ENCODE results near the gene TAOK3. TPM values are rescaled to one million over a fixed set of nuclear protein-coding genes. Genes with fewer than 3 reads are reported as not detected.
"Not testable (repeated sequence)": the region's sequence is repeated elsewhere in the genome, so short reads cannot be mapped to it uniquely, and the experiment has no call there.

Gene TAOK3
- total RNA-seq, 2 experiments from 2014 or later, result 60.5 to 64.9 TPM

GRCh38 chr12:118326991-118327390 lies 45.7 kb downstream of the TAOK3 start:
- CTCF ChIA-PET, result no interaction called here
- no peak overlapping the region for H3K4me3 Mint-ChIP-seq
- DNase-seq, result no peak

DNA sequence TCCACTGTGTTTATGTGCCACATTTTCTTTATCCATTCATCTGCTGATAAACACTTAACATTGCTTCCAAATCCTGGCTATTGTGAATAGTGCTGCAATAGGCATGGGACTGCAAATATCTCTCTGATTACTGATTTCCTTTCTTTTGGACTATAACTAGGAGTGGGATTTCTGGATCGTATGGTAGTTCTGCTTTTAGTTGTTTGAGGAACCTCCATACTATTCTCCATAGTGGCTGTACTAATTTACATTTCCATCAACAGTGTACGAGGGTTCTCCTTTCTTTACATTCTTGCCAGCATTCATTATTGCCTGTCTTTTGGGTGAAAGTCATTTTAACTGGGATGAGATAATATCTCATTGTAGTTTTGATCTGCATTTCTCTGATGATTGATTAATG lies 47.6 kb downstream of the TAOK3 start:
- CTCF ChIA-PET, result no interaction called here
- H3K9me3 Mint-ChIP-seq (ENCODE audit: low read depth), result no peaks in the 10 kb centered on the region
- H3K36me3 Mint-ChIP-seq, result peaks cover 14% of the 10 kb centered on the region
- no peak overlapping the region for H3K27ac Mint-ChIP-seq
- ATAC-seq (no peak), DNase-seq (no peak)
- H3K4me3 Mint-ChIP-seq, result no peak overlapping the region
- H3K4me1 Mint-ChIP-seq, result peaks cover 3% of the 10 kb centered on the region
- no peaks in the 10 kb centered on the region for H3K27me3 Mint-ChIP-seq

More at GRCh38 chr12:118326991-118327390, 45.7 kb downstream of the TAOK3 start:
- no peaks in the 10 kb centered on the region for H3K9me3 Mint-ChIP-seq (ENCODE audit: low read depth)
- H3K4me1 Mint-ChIP-seq, result peaks cover 6% of the 10 kb centered on the region
- no peaks in the 10 kb centered on the region for H3K27me3 Mint-ChIP-seq
- peaks cover 18% of the 10 kb centered on the region for H3K36me3 Mint-ChIP-seq
- no peak for ATAC-seq
- no peak overlapping the region for H3K27ac Mint-ChIP-seq

DNA sequence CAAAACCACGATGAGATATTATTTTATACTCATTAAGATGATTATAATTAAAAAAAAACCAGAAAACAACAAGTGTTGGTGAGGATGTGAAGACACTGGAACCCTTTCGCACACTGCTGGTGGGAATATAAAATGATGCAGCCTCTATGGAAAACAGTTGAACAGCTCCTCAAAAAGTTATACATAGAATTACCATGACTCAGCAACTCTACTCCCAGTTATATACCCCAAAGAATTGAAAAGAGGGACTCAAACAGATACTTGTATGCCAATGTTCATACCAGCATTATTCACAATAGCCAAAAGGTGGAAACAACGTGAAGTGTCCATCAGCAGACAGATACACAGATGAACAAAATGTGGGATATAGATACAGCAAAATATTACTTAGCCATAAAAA lies 53.1 kb downstream of the TAOK3 start:
- no peaks in the 10 kb centered on the region for H3K9me3 Mint-ChIP-seq (ENCODE audit: low read depth)
- no peak for DNase-seq
- no peaks in the 10 kb centered on the region for H3K27me3 Mint-ChIP-seq
- ATAC-seq, result no peak
- H3K27ac Mint-ChIP-seq, result no peak overlapping the region
- H3K4me3 Mint-ChIP-seq, result no peak overlapping the region
- H3K4me1 Mint-ChIP-seq, result peaks cover 6% of the 10 kb centered on the region
- H3K36me3 Mint-ChIP-seq, result peaks cover 24% of the 10 kb centered on the region
- CTCF ChIA-PET, result no interaction called here

DNA sequence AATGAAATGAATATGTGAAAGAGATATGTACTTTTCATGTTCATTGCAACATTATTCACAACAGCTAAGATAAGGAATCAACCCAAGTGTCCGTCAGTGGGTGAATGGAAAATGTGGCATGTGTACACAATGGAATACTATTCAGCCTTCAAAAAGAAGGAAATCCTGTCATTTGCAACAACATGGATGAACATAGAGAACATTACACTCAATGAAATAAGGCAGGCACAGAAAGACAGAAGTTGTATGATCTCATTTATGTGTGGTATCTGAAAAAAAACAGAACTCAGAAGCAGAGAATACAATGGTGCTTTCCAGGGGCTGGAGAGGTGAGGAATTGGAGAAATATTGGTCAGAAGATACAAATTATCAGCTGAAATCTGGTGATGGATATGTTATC lies 54.0 kb downstream of the TAOK3 start:
- DNase-seq (no peak), ATAC-seq (no peak)
- peaks cover 24% of the 10 kb centered on the region for H3K36me3 Mint-ChIP-seq
- CTCF ChIA-PET, result no interaction called here
- H3K4me1 Mint-ChIP-seq, result peaks cover 13% of the 10 kb centered on the region
- H3K9me3 Mint-ChIP-seq (ENCODE audit: low read depth), result no peaks in the 10 kb centered on the region
- H3K27ac Mint-ChIP-seq, result no peak overlapping the region
- H3K4me3 Mint-ChIP-seq, result no peak overlapping the region
- H3K27me3 Mint-ChIP-seq, result no peaks in the 10 kb centered on the region

GRCh38 chr12:118317729-118318128 lies 55.0 kb downstream of the TAOK3 start:
- H3K36me3 Mint-ChIP-seq, result peaks cover 24% of the 10 kb centered on the region
- no peaks in the 10 kb centered on the region for H3K27me3 Mint-ChIP-seq
- peaks cover 17% of the 10 kb centered on the region for H3K4me1 Mint-ChIP-seq
- no peaks in the 10 kb centered on the region for H3K9me3 Mint-ChIP-seq (ENCODE audit: low read depth)
- H3K27ac Mint-ChIP-seq, result no peak overlapping the region
- ATAC-seq (no peak), DNase-seq (no peak)
- CTCF ChIA-PET, result no interaction called here
- H3K4me3 Mint-ChIP-seq, result no peak overlapping the region

DNA sequence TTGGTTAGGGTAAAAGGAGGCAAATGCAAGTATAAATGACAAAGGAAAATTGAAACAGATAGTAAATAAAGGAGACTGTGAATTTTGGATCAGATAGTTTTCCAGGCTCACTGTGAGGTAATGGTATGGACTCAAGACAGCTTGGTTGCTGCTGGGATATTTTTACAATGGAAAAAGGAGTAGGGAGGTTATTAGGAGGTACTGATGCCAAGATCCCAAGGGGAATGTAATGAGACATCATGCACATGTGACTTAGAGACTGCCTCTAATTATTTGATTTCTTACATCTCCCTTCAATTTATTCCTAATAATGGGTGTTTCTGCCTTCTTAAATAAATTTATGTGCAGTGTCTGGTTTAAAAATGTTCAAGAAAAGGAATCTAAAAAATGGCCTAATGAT lies 56.9 kb downstream of the TAOK3 start:
- Mint-ChIP-seq H3K36me3 (peaks cover 24% of the 10 kb centered on the region), H3K27ac (no peak overlapping the region), H3K4me3 (no peak overlapping the region), H3K27me3 (no peaks in the 10 kb centered on the region), H3K4me1 (peaks cover 24% of the 10 kb centered on the region), H3K9me3 (ENCODE audit: low read depth) (no peaks in the 10 kb centered on the region)
- DNase-seq, result no peak
- CTCF ChIA-PET, result interaction anchor here (1.4 to 1.8 kb wide), 2 partner anchors 32 to 252 kb away, joined by 3 to 4 read pairs; no protein-coding TSS in a partner anchor
- no peak for ATAC-seq

GRCh38 chr12:118312578-118312977 lies 60.1 kb downstream of the TAOK3 start:
- CTCF ChIA-PET, result interaction anchor here (1.0 to 1.9 kb wide), 2 partner anchors 45 to 64 kb away, joined by 3 to 9 read pairs; partner anchors contain the start of gene SUDS3
- Mint-ChIP-seq H3K36me3 (peaks cover 13% of the 10 kb centered on the region), H3K4me1 (peaks cover 46% of the 10 kb centered on the region), H3K4me3 (peak overlapping the region; percentile 54), H3K9me3 (ENCODE audit: low read depth) (no peaks in the 10 kb centered on the region), H3K27ac (peak overlapping the region; percentile 73), H3K27me3 (no peaks in the 10 kb centered on the region)
- DNase-seq (no peak), ATAC-seq (peak; percentile 77)

DNA sequence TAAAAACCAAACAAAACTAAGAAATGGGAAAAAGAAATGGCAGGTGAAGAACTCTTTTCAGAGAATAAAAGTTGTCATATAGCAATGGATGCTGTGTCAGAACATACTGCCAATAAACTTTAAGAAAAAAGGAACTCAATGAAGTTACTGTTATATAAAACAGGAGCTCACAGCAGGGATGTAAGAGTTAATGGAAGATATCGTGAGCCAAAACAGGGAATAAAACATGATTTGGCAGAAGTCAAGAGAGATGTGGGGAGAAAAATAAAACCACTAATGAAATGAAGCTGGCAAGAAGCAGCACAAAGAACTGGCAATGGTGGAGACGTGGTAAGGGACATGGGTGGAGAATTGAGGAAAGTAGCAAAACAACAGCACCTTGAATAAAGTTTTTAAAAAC lies 61.0 kb downstream of the TAOK3 start:
- H3K27me3 Mint-ChIP-seq, result no peaks in the 10 kb centered on the region

GRCh38 chr12:118310320-118310719 lies 62.4 kb downstream of the TAOK3 start:
- no peaks in the 10 kb centered on the region for H3K9me3 Mint-ChIP-seq (ENCODE audit: low read depth)
- CTCF ChIA-PET, result interaction anchor here (1.4 kb wide), 1 partner anchor 47 kb away, joined by 3 read pairs; no protein-coding TSS in a partner anchor
- H3K4me1 Mint-ChIP-seq, result peaks cover 55% of the 10 kb centered on the region
- peaks cover 8% of the 10 kb centered on the region for H3K36me3 Mint-ChIP-seq
- no peaks in the 10 kb centered on the region for H3K27me3 Mint-ChIP-seq
- no peak overlapping the region for H3K4me3 Mint-ChIP-seq
- DNase-seq (no peak), ATAC-seq (no peak)
- no peak overlapping the region for H3K27ac Mint-ChIP-seq

More for the DNA sequence above, 61.0 kb downstream of the TAOK3 start:
- H3K9me3 Mint-ChIP-seq (ENCODE audit: low read depth), result no peaks in the 10 kb centered on the region
- ATAC-seq (no peak), DNase-seq (no peak)
- CTCF ChIA-PET, result interaction anchor here (0.6 to 1.9 kb wide), 3 partner anchors 43 to 64 kb away, joined by 3 to 9 read pairs (median 3); partner anchors contain the start of gene SUDS3
- no peak overlapping the region for H3K4me3 Mint-ChIP-seq
- peaks cover 14% of the 10 kb centered on the region for H3K36me3 Mint-ChIP-seq
- H3K4me1 Mint-ChIP-seq, result peaks cover 53% of the 10 kb centered on the region
- peak overlapping the region; percentile 53 for H3K27ac Mint-ChIP-seq

DNA sequence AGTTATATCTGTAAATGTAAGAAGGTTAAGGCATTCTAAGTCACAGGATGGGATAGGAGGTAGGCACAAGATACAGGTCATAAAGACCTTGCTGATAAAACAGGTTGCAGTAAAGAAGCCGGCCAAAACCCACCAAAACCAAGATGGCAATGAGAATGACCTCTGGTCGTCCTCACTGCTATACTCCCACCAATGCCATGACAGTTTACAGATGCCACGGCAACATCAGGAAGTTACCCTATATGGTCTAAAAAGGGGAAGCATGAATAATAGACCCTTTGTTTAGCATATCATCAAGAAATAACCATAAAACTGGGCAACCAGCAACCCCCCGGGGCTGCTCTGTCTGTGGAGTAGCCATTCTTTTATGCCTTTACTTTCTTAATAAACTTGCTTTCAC lies 64.7 kb downstream of the TAOK3 start:
- Mint-ChIP-seq H3K4me1 (peaks cover 55% of the 10 kb centered on the region), H3K4me3 (peak overlapping the region; percentile 72), H3K27ac (peak overlapping the region; percentile 84)
- H3K36me3 Mint-ChIP-seq; H3K27me3 Mint-ChIP-seq; ATAC-seq; H3K9me3 Mint-ChIP-seq (ENCODE audit: low read depth): not testable (repeated sequence)
- CTCF ChIA-PET, result interaction anchor here (1.3 kb wide), 1 partner anchor 68 kb away, joined by 13 read pairs; the partner anchor contains the start of gene SUDS3
- DNase-seq, result peak; percentile 75

DNA sequence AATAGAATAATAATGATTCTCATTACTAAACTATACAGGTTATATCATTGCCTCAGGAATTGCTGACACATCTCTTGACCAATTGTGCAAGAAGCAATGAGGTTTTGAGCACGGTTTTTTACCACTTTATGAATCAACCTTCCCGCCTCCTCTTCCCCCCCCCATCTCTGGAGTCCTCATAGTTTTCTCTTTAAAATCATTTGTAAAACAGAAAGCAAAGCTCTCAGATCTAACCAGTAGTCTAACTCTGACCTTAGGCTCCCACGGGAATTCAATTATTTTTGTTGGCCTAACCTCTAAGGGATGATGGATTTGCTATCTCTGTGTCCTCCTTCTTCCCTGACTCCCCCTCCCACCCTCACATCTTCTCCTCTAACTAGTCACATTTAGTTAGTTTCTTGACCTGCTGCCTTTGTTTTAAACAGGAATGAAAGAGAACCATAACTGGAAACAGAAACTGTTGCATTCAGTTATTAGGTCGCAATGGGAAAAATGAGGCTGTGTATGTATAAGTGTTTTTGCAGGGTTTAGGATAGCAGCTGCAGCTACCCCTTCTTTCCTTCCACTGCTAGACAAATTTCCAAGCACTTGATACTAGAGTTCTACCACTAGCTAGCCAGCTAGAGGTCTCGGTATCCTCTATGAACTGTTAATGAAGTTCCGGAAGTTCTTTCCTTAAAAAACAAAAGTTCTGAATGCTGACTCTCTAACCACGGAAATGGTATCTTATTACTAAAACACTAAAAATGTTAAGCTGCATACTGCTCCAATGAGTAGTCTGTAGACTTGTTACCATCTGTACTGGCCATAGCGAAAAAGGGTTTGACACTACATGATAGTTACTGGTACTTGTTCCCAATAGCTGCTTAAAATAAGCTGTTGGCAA lies 65.4 kb downstream of the TAOK3 start:
- CTCF ChIA-PET, result interaction anchor here (1.3 kb wide), 1 partner anchor 69 kb away, joined by 13 read pairs; the partner anchor contains the start of gene SUDS3
- DNase-seq, result peak; percentile 72
- H3K27me3 Mint-ChIP-seq, result no peaks in the 10 kb centered on the region
- ATAC-seq, result peak; percentile 75
- H3K27ac Mint-ChIP-seq, result peak overlapping the region; percentile 84
- H3K4me3 Mint-ChIP-seq, result peak overlapping the region; percentile 72
- H3K9me3 Mint-ChIP-seq (ENCODE audit: low read depth), result no peaks in the 10 kb centered on the region
- peaks cover 55% of the 10 kb centered on the region for H3K4me1 Mint-ChIP-seq
- peaks cover 8% of the 10 kb centered on the region for H3K36me3 Mint-ChIP-seq

DNA sequence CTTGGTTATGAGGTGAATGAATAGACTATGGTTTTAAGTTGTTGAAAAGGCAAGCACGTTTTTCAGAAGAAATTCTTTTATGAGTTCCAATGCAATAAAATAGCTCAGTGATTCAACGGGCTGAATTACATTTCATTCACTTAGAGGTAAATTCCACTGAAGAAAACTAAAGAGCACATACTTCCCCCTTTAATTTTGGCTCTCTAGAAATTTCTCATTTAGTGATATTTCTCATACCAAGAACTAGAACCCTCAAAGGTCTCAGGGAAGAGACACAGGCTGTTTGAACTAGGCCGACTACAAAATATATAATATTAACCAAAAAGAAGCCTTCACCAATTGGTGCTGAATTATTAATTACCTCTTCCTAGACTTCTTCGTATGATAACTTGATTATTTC lies 68.6 kb downstream of the TAOK3 start:
- no peaks in the 10 kb centered on the region for H3K9me3 Mint-ChIP-seq (ENCODE audit: low read depth)
- no peak overlapping the region for H3K27ac Mint-ChIP-seq
- ATAC-seq (no peak), DNase-seq (no peak)
- CTCF ChIA-PET, result interaction anchor here (1.0 kb wide), 1 partner anchor 72 kb away, joined by 3 read pairs; the partner anchor contains the start of gene SUDS3
- peaks cover 8% of the 10 kb centered on the region for H3K36me3 Mint-ChIP-seq
- H3K4me3 Mint-ChIP-seq, result no peak overlapping the region
- no peaks in the 10 kb centered on the region for H3K27me3 Mint-ChIP-seq
- H3K4me1 Mint-ChIP-seq, result peaks cover 53% of the 10 kb centered on the region

- H3K27ac Mint-ChIP-seq, result peak overlapping the region; percentile 43
- DNase-seq (no peak), ATAC-seq (peak; percentile 66)
- peaks cover 38% of the 10 kb centered on the region for H3K4me1 Mint-ChIP-seq
- H3K9me3 Mint-ChIP-seq (ENCODE audit: low read depth), result no peaks in the 10 kb centered on the region
- no peak overlapping the region for H3K4me3 Mint-ChIP-seq
- CTCF ChIA-PET, result no interaction called here
- no peaks in the 10 kb centered on the region for H3K27me3 Mint-ChIP-seq
- peaks cover 7% of the 10 kb centered on the region for H3K36me3 Mint-ChIP-seq
Measured at GRCh38 chr12:118302053-118302452, 70.7 kb downstream of the TAOK3 start.
